HL-60 (cell line): Measurements from ENCODE around the gene PPP1R18.

ENCODE experiments used
- DNase-seq, 2 experiments: peaks; one replicate each; pipeline ENCODE4 v3.0.0-alpha.2; 2010 to 2020; ENCODE audit warnings: low read depth in 1 of 2, low spot score in 1 of 2
- H3K27ac ChIP-seq: fragments of 250-450 bp; sonication (Bioruptor Pico); replicated peaks from 2 replicates; pipeline ENCODE4 v1.5.1; 2020; ENCODE audit warnings: mild to moderate bottlenecking, moderate library complexity
- H3K27me3 ChIP-seq: fragments of 250-450 bp; sonication (Bioruptor Pico); 2 replicates; pipeline ENCODE4 v1.5.1; 2021; ENCODE audit warnings: mild to moderate bottlenecking, moderate library complexity; ENCODE audit not compliant: insufficient read depth, poor library complexity, severe bottlenecking
- H3K4me3 ChIP-seq: replicated peaks from 2 replicates; pipeline ENCODE4 v1.5.1; 2011; ENCODE audit warnings: mild to moderate bottlenecking, control low read depth, low read length; ENCODE audit not compliant: insufficient read depth
- CTCF ChIP-seq: IDR thresholded peaks from one replicate; pipeline ENCODE4 v1.5.1; 2011; ENCODE audit warnings: low read length, control low read depth, inconsistent platforms; ENCODE audit not compliant: insufficient read depth
- GABPA ChIP-seq: IDR thresholded peaks from 2 replicates; pipeline ENCODE4 v1.6.1; 2012; ENCODE audit warnings: low read depth
- POLR2AphosphoS5 ChIP-seq: IDR thresholded peaks from 2 replicates; pipeline ENCODE4 v1.6.1; 2012; ENCODE audit warnings: low read depth
- SPI1 ChIP-seq: IDR thresholded peaks from 2 replicates; pipeline ENCODE4 v1.6.1; 2012; ENCODE audit warnings: low read depth, mild to moderate bottlenecking, borderline replicate concordance
- TF ChIP-seq, protein P1 (sequence below): IDR thresholded peaks from 2 replicates; pipeline ENCODE4 v1.6.1; 2012; ENCODE audit warnings: low read depth; ENCODE audit not compliant: insufficient replicate concordance

The PPP1R18 gene

DNA sequence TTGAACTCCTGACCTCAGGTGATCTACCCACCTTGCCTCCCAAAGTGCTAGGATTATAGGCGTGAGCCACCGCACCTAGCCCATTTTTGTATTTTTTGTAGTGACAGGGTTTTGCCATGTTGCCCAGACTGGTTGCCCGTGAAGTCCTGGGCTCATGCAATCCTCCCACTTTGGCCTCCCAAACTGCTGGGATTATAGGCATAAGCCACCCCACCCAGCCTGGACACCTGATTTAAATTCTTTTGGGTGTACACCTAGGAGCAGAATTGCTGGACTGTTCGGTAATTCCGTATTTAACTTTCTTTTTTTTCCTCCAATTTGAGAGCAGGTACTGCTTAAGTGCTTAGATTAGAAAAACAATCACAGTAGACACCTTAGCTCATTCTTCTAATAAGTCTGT is 10.0 kb upstream of the PPP1R18 start:
- Histone ChIP-seq H3K4me3 (no peak overlapping the region), H3K27me3 (no peaks in the 10 kb centered on the region), H3K27ac (no peak overlapping the region)
- DNase-seq: no peak
- TF ChIP-seq POLR2AphosphoS5: no peak
- TF ChIP-seq SPI1: no peak
- no peak for TF ChIP-seq CTCF
- TF ChIP-seq GABPA: no peak
- TF ChIP-seq, protein P1, sequence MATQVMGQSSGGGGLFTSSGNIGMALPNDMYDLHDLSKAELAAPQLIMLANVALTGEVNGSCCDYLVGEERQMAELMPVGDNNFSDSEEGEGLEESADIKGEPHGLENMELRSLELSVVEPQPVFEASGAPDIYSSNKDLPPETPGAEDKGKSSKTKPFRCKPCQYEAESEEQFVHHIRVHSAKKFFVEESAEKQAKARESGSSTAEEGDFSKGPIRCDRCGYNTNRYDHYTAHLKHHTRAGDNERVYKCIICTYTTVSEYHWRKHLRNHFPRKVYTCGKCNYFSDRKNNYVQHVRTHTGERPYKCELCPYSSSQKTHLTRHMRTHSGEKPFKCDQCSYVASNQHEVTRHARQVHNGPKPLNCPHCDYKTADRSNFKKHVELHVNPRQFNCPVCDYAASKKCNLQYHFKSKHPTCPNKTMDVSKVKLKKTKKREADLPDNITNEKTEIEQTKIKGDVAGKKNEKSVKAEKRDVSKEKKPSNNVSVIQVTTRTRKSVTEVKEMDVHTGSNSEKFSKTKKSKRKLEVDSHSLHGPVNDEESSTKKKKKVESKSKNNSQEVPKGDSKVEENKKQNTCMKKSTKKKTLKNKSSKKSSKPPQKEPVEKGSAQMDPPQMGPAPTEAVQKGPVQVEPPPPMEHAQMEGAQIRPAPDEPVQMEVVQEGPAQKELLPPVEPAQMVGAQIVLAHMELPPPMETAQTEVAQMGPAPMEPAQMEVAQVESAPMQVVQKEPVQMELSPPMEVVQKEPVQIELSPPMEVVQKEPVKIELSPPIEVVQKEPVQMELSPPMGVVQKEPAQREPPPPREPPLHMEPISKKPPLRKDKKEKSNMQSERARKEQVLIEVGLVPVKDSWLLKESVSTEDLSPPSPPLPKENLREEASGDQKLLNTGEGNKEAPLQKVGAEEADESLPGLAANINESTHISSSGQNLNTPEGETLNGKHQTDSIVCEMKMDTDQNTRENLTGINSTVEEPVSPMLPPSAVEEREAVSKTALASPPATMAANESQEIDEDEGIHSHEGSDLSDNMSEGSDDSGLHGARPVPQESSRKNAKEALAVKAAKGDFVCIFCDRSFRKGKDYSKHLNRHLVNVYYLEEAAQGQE: no peak

DNA sequence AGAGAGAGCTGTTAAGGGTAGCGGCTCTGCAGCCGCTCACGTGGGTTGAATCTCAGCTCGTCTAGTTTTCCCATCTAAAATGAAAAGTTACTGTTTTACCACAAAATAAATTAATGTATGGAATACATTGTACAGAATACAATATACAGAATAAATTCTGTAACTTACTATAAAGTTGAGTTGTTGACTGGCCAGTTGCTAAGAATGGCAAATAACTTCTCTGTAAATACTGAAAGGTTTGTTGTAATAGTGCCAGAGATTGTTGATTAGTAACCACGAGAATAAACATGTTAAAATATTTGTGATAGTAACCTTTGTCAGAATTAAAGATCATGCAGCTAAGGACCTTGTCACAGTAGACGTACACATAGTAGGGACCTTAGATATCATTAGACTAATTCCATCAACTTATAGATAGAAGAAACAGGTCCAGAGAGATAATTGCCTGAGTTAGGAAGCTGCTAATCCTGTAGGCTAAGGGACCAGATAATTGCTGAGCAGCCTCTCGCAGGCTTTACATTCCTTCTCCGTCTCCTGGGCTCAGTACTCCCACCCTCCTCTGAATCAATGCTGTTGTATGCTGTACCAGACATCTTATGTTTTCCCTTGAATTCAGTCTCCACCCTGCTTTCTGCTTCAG is 4.9 kb upstream of the PPP1R18 start:
- Histone ChIP-seq H3K27ac (peak overlapping the region; percentile 76), H3K27me3 (no peaks in the 10 kb centered on the region), H3K4me3 (peak overlapping the region; percentile 78)
- TF ChIP-seq GABPA (no peak), SPI1 (no peak), CTCF (no peak), POLR2AphosphoS5 (no peak)
- TF ChIP-seq, protein P1: no peak
- DNase-seq: no peak

DNA sequence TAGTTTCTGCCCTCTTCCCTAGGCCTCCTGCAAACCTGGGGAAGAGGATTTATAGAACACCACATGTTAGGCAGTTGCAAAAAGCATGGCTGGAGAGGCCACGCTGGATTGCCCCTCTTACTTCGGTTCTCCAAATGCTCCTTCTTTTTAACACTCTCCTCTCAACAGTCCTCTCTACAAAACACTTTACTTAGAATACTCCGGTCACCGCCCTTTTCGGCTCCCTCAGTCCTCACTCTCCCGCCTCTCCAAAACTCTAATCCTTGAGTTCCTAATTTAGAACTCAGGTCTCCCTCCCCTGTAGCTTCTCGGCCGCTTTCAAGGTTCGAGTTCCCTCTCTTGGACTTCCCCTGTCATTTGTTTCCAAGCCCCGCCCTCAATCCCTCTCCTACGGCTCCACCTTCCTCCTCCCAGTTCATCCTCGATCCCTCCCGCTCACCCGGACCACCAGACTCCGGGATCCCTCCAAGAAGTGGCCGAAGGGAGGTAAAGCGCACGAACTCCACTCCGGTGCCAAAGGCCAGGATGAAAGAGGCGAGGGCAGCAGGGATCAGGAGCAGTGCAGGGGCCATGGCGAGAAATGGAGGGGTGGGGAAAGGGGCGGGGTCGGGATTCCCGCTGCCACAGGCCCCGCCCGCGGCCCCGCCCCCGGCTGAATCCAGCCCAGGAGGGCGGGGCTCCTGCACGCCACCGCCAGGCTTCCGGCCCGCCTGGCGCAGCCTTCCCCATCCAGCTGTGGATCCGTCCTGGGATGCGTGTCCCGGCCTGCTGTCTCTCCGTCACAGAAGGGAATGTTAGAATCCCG is 4.2 kb upstream of the PPP1R18 start, which contains the start of gene NRM:
Gene NRM, minus strand, starts transcription at position 582 of the 805 bp plus-strand sequence. Its CDS starts 10 bp downstream, at position 572.
- peak; percentile 89 to 91 for DNase-seq
- peak within 1 kb of the TSS; percentile 78 for H3K4me3 ChIP-seq
- H3K27ac ChIP-seq: peak within 1 kb of the TSS; percentile 76
- no peaks in the 10 kb centered on the region for H3K27me3 ChIP-seq
- TF ChIP-seq SPI1 (peak; percentile 66; the same call in 1 of the 2 replicates), GABPA (peak; percentile 36; the same call in 1 of the 2 replicates)
- TF ChIP-seq, protein P1: no peak
